NCI-H2227 (cell line): ENCODE measurements around the gene TRIOBP.
"Not testable (repeated sequence)": the region's sequence is repeated elsewhere in the genome, so short reads cannot be mapped to it uniquely, and the experiment has no call there.

ENCODE experiments used
- DNase-seq: peaks from one replicate; lab custom pipeline; 2025; ENCODE audit not compliant: unreplicated experiment; lab: John Stamatoyannopoulos, UW

Gene TRIOBP

GRCh38 chr22:37769056-37769455 is 72.2 kb downstream of the TRIOBP start:
- no peak for DNase-seq

- no peak for DNase-seq
Measured at GRCh38 chr22:37771081-37771480, 74.2 kb downstream of the TRIOBP start.

- DNase-seq, result no peak
Measured at GRCh38 chr22:37771702-37772427, 75.0 kb downstream of the TRIOBP start.

- no peak for DNase-seq
Measured at GRCh38 chr22:37774728-37775127, 77.9 kb downstream of the TRIOBP start.

- no peak for DNase-seq
Measured at GRCh38 chr22:37775785-37776638, 79.2 kb downstream of the TRIOBP start.

- no peak for DNase-seq
Measured at GRCh38 chr22:37776639-37777005, 79.8 kb downstream of the TRIOBP start.

GRCh38 chr22:37777122-37777687 is 80.4 kb downstream of the TRIOBP start:
- no peak for DNase-seq

GRCh38 chr22:37778370-37779009 is 81.6 kb downstream of the TRIOBP start:
- DNase-seq, result no peak

- no peak for DNase-seq
Measured at GRCh38 chr22:37781434-37782059, 84.7 kb downstream of the TRIOBP start.

- DNase-seq, result no peak
Measured at GRCh38 chr22:37782340-37783168, 85.7 kb downstream of the TRIOBP start.

GRCh38 chr22:37784829-37785495 is 88.1 kb downstream of the TRIOBP start:
- no peak for DNase-seq

- no peak for DNase-seq
Measured at GRCh38 chr22:37790234-37790633, 93.4 kb downstream of the TRIOBP start.

GRCh38 chr22:37792494-37792893 is 95.6 kb downstream of the TRIOBP start:
- DNase-seq, result no peak

- DNase-seq, result no peak
Measured at GRCh38 chr22:37794376-37794775, 97.5 kb downstream of the TRIOBP start.

- DNase-seq, result no peak
Measured at GRCh38 chr22:37796079-37796478, 99.2 kb downstream of the TRIOBP start.

- not testable (repeated sequence) for DNase-seq
Measured at GRCh38 chr22:37797259-37797658, 100.4 kb downstream of the TRIOBP start.

- no peak for DNase-seq
Measured at GRCh38 chr22:37797874-37798500, 101.1 kb downstream of the TRIOBP start.

- DNase-seq, result not testable (repeated sequence)
Measured at GRCh38 chr22:37799979-37800378, 103.1 kb downstream of the TRIOBP start.

GRCh38 chr22:37801946-37802309 is 105.1 kb downstream of the TRIOBP start:
- peak; percentile 71 for DNase-seq
